Gastrocnemius medialis (tissue), 4 donors: ENCODE results near the gene DUSP2. TPM values are rescaled to one million over a fixed set of nuclear protein-coding genes. Genes with fewer than 3 reads are reported as not detected.

Experiments used
- ATAC-seq, 2 donors: fragments of 150-250 bp; one replicate each; pipeline ENCODE4 v1.9.1; 2016
- DNase-seq, 2 donors: peaks; one replicate each; pipeline ENCODE4 v3.0.0-alpha.2; 2019
- H3K27ac ChIP-seq, 4 donors: fragments of 200-600 bp; sonication (generic); 1 replicate in 1 of 4; 2 replicates in 3 of 4; pipeline ENCODE4 v1.5.1; 2016 to 2018; ENCODE audit warnings: mild to moderate bottlenecking in 2 of 4, moderate library complexity in 1 of 4
- H3K27me3 ChIP-seq, 3 donors: fragments of 200-600 bp; sonication (generic) in 2 of 3; 1 replicate in 1 of 3; 2 replicates in 2 of 3; pipeline versions ENCODE4 v1.5.1 to v1.6.0; 2016 to 2019; ENCODE audit warnings: mild to moderate bottlenecking in 1 of 3, moderate library complexity in 1 of 3
- H3K36me3 ChIP-seq, 2 donors: fragments of 200-600 bp; sonication (generic) in 1 of 2; one replicate each; pipeline ENCODE4 v1.5.1; 2017 to 2018
- H3K4me1 ChIP-seq, 2 donors: fragments of 200-600 bp; sonication (generic) in 1 of 2; one replicate each; pipeline ENCODE4 v1.5.1; 2016 to 2017; ENCODE audit warnings: mild to moderate bottlenecking in 2 of 2
- H3K4me3 ChIP-seq, 4 donors: fragments of 200-600 bp; sonication (generic) in 3 of 4; 1 replicate in 1 of 4; 2 replicates in 3 of 4; pipeline ENCODE4 v1.5.1; 2016 to 2019; ENCODE audit warnings: mild to moderate bottlenecking in 2 of 4
- H3K9me3 ChIP-seq, 3 donors: fragments of 200-600 bp; sonication (generic) in 2 of 3; 1 replicate in 1 of 3; 2 replicates in 2 of 3; pipeline ENCODE4 v1.5.1; 2016 to 2019
- POLR2A ChIP-seq, 2 donors: fragments of 450-650 bp; IDR thresholded peaks; one replicate each; pipeline ENCODE4 v1.6.1; 2017; ENCODE audit warnings: antibody characterized with exemption in 2 of 2, mild to moderate bottlenecking in 2 of 2, moderate library complexity in 2 of 2
- in situ Hi-C, 4 donors: fragments of 200-750 bp; cut with MboI; loops; one replicate each; pipeline versions ENCODE4 v1.15.0 to v1.8.0; 2017; ENCODE audit warnings: low sequenced_read_pairs in 4 of 4
- intact Hi-C: fragments of 100-400 bp; cut with DNase I; formaldehyde crosslinking; loops from one replicate; pipeline ENCODE4 v1.15.1; 2023; ENCODE audit warnings: low total_unique reads
- total RNA-seq, 4 donors: library from RNA; depleted of rRNA; stranded (reverse); fragments of >200 nt; gene quantifications; one replicate each; pipeline versions ENCODE4 v1.1.0 to v1.2.3, GENCODE V29; 2016
- TF ChIP-seq, protein P1 (sequence below), 5 experiments: fragments of 450-650 bp in 3 of 5; fragments of 200-600 bp in 2 of 5; sonication (generic) in 2 of 5; IDR thresholded peaks in 4 of 5; conservative IDR thresholded peaks in 1 of 5; 1 replicate in 4 of 5; 2 replicates in 1 of 5; pipeline ENCODE4 v1.5.1; 2016 to 2019; ENCODE audit warnings: antibody characterized with exemption in 5 of 5, mild to moderate bottlenecking in 3 of 5, moderate library complexity in 3 of 5

Gene DUSP2
- total RNA-seq, 4 donors from 2014 or later, result 1.6 to 4.0 (median 2.9) TPM

DNA sequence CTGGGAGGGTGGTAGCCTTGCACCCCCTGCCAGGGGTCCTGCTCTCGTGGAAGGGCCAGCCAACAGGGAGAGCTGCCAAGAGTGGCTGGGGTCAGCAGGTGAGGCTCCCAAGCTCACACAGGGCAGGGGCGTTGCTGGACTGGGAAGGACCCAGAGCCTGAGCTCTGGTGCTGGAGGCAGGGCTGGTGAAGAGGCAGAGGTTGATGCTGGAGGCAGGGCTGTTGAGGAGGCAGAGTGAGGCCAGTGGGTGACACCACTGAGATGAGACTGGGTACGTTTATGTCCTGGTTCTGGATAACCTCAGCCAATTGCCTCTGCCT, 35.9 kb downstream of the DUSP2 start:
- intact Hi-C loops, result no loop called here

DNA sequence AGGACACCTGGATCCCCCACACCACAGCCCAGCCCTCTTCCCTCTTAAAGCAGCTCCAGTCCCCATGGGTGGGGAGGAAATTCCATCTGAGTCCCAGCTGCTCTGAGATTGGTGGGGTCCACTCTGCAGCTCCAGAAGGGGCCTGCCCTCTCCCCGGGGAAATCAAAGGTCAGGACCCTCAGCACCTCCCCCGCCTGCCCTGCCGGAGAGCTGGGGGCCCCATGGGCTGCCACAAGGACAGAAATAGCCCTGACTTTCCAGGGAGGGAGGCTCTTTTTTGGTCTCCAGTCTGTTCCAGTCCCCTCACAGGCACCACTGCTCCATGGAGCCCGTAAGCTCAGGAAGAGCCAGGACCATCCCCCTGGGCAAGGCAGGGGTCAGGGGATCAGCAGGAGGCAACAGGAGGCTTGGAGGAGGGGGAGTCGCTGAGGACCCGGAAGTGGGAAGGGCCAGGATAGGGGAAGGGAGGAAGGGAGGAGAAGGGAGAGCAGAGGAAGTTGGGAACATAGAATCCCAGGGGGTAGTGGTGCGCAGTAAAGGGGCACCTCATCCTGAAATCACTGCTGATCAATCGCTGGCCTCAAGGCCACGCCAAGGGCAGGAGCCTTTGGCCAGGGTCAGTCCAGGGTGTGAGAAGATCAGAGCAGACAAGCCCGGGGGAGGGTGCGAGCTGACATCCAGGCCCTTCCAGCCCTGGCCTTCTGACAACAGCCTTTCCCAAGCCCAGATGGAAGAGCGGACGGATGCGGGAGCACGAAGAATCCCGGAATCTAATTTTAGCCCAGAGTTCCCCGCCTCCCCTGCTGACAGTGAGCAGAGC, 36.5 kb downstream of the DUSP2 start:
- ATAC-seq, result peak; percentile 39 to 50
- H3K27me3 ChIP-seq, result peaks cover 0 to 4% (median 0%) of the 10 kb centered on the region in 3 donors
- peak overlapping the region in 2 of 4 donors; percentile 11 to 18 for H3K4me3 ChIP-seq
- intact Hi-C loops, result no loop called here
- H3K9me3 ChIP-seq, result no peaks in the 10 kb centered on the region
- H3K36me3 ChIP-seq, result no peaks in the 10 kb centered on the region
- H3K4me1 ChIP-seq, result no peaks in the 10 kb centered on the region
- TF ChIP-seq, protein P1, sequence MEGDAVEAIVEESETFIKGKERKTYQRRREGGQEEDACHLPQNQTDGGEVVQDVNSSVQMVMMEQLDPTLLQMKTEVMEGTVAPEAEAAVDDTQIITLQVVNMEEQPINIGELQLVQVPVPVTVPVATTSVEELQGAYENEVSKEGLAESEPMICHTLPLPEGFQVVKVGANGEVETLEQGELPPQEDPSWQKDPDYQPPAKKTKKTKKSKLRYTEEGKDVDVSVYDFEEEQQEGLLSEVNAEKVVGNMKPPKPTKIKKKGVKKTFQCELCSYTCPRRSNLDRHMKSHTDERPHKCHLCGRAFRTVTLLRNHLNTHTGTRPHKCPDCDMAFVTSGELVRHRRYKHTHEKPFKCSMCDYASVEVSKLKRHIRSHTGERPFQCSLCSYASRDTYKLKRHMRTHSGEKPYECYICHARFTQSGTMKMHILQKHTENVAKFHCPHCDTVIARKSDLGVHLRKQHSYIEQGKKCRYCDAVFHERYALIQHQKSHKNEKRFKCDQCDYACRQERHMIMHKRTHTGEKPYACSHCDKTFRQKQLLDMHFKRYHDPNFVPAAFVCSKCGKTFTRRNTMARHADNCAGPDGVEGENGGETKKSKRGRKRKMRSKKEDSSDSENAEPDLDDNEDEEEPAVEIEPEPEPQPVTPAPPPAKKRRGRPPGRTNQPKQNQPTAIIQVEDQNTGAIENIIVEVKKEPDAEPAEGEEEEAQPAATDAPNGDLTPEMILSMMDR (IDR thresholded peaks at IDR 0.05 in 4 of 5, conservative IDR thresholded peaks at IDR 0.05 in 1 of 5), result no peak
- TF ChIP-seq POLR2A (IDR thresholded peaks at IDR 0.05), result no peak
- DNase-seq, result peak in 1 of 2 donors; percentile 30
- in situ Hi-C loops, result loop anchor here in 2 of 4 donors (25.0 kb wide), 1 partner anchor 96 kb away; no protein-coding TSS in a partner anchor
- peak overlapping the region; percentile 13 to 74 (median 69) for H3K27ac ChIP-seq

More for the DNA sequence above, 35.9 kb downstream of the DUSP2 start:
- DNase-seq (peak in 1 of 2 donors; percentile 11), ATAC-seq (no peak)
- TF ChIP-seq POLR2A (IDR thresholded peaks at IDR 0.05), result no peak
- TF ChIP-seq, protein P1 (IDR thresholded peaks at IDR 0.05 in 4 of 5, conservative IDR thresholded peaks at IDR 0.05 in 1 of 5), result no peak
- no peaks in the 10 kb centered on the region for H3K9me3 ChIP-seq
- H3K27ac ChIP-seq, result peak overlapping the region in 3 of 4 donors; percentile 68 to 74 (median 70)
- peak overlapping the region in 2 of 4 donors; percentile 11 to 18 for H3K4me3 ChIP-seq
- no peaks in the 10 kb centered on the region for H3K4me1 ChIP-seq
- peaks cover 0 to 4% (median 0%) of the 10 kb centered on the region in 3 donors for H3K27me3 ChIP-seq
- no peaks in the 10 kb centered on the region for H3K36me3 ChIP-seq
- in situ Hi-C loops, result loop anchor here in 2 of 4 donors (25.0 kb wide), 1 partner anchor 97 kb away; no protein-coding TSS in a partner anchor

DNA sequence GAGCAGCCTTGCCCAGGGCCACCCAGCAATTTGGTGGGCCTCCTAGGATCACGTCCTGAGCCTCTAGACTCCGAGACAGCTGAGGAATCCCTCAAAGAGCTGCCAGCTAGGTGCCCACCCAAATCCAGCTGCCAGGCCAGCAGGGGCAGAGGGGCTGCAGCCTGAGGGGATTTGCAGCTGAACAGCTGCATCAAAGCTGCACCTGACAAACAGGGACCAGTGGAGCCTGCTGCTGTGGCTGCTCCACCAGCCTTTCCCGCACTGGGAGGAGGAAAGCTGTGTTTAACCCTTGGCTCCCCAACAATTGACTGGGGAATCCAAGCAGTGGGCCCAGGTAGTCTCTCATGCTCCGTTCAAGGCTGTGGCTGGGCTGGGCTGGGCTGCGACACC, 37.1 kb downstream of the DUSP2 start:
- intact Hi-C loops (no loop called here), in situ Hi-C loops (loop anchor here in 2 of 4 donors (25.0 kb wide), 1 partner anchor 96 kb away; no protein-coding TSS in a partner anchor)
- TF ChIP-seq, protein P1 (IDR thresholded peaks at IDR 0.05 in 4 of 5, conservative IDR thresholded peaks at IDR 0.05 in 1 of 5), result no peak
- TF ChIP-seq POLR2A (IDR thresholded peaks at IDR 0.05), result no peak
- H3K27me3 ChIP-seq, result peaks cover 0 to 4% (median 0%) of the 10 kb centered on the region in 3 donors
- H3K4me1 ChIP-seq, result no peaks in the 10 kb centered on the region
- no peak for DNase-seq
- peak overlapping the region; percentile 13 to 74 (median 69) for H3K27ac ChIP-seq
- no peaks in the 10 kb centered on the region for H3K9me3 ChIP-seq
- no peak for ATAC-seq
- no peak overlapping the region for H3K4me3 ChIP-seq
- no peaks in the 10 kb centered on the region for H3K36me3 ChIP-seq

DNA sequence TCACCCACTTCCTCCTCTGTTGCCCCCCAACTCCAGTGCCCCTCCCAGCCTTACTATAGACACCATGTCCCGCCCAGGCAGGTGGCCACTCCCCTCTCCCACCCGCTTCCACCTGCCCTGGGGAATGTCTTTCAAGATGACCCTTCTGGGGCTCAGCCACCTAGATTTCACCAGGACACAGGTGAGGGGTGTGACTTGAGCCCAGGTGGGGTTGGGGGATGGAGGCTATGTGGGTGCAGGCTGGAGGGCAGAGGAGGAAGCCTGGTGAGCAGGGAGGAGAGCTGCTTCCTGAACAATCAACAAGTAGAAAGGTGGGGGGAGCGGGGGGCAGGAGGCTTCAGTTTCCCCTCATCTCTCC, 37.6 kb downstream of the DUSP2 start:
- intact Hi-C loops, result no loop called here
- no peaks in the 10 kb centered on the region for H3K4me1 ChIP-seq
- DNase-seq, result peak in 1 of 2 donors; percentile 6
- H3K4me3 ChIP-seq, result no peak overlapping the region
- TF ChIP-seq, protein P1 (IDR thresholded peaks at IDR 0.05 in 4 of 5, conservative IDR thresholded peaks at IDR 0.05 in 1 of 5), result no peak
- no peak for TF ChIP-seq POLR2A (IDR thresholded peaks at IDR 0.05)
- ATAC-seq, result no peak
- no peaks in the 10 kb centered on the region for H3K9me3 ChIP-seq
- in situ Hi-C loops, result loop anchor here in 2 of 4 donors (25.0 kb wide), 1 partner anchor 95 kb away; no protein-coding TSS in a partner anchor
- no peaks in the 10 kb centered on the region for H3K36me3 ChIP-seq
- peak overlapping the region in 1 of 4 donors; percentile 68 for H3K27ac ChIP-seq
- peaks cover 0 to 4% (median 0%) of the 10 kb centered on the region in 3 donors for H3K27me3 ChIP-seq
